ENCODE measurements around the gene DMRTA2.

The DMRTA2 gene

GRCh38 chr1:50427818-50428779 is 4.9 kb upstream of the DMRTA2 start:
- TF ChIP-seq CTCF (conservative IDR thresholded peaks at IDR 0.05; ENCODE audit: low read depth, low read length) = no peak
- no peak for DNase-seq (ENCODE audit: low read depth)
- no peak overlapping the region for H3K4me3 ChIP-seq (ENCODE audit: low read length)

DNA sequence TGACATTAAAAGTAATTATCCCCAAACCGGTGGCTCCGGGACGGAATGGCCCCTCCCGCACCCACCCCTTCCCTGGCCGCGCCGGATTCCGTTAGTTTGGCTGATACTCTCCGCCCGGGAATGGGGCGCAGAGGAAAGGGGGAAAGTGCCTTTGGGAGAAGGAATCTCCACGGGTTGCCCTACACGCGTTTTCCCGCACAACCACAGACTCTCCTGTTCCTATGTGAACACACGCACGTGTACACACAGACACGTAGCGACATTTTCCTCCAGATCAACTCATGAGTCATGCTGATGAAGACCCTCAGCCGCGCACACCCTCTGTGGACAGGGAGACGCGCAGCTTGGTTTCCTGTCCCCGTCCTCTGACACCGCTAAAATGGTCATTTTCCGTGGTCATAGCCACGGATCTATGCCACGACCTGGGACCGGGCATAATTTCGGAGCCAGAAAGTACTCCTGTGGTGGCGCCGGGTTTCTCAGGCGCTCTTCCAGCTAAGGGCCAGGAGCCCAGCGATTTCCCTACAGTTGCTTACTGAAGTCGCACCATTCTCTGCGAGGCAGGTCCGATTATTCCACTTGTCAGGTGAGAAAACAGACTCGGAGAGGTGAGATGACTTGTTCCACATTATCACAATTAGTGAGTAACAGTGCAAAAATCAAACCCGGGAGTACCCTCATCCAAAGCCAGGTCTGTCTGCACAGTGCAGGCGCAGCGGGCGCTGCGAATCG is 4.0 kb upstream of the DMRTA2 start:
- no peak for TF ChIP-seq CTCF (conservative IDR thresholded peaks at IDR 0.05; ENCODE audit: low read depth, low read length)
- no peak for DNase-seq (ENCODE audit: low read depth)
- no peak overlapping the region for H3K4me3 ChIP-seq (ENCODE audit: low read length)

DNA sequence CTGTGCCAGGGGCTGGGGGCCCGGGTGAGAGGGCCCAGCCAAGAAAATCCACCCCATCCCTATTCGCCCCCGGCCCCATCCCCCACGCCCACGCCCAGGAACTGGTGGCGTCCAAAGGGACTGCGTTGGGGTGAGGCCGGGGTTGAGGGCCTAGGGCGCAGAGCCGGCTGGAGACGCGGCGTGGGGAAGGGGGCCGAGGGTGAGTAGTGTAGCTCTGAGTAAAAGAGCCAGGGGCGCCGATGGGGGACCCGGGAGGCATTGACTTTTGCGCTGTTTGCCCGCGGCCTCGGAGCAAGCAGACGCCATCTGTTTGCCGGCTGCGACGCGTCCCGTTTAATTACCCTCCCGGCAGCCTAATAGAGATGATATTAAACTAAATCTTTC is 3.5 kb upstream of the DMRTA2 start:
- TF ChIP-seq CTCF (conservative IDR thresholded peaks at IDR 0.05; ENCODE audit: low read depth, low read length) = no peak

GRCh38 chr1:50426108-50426700 is 3.0 kb upstream of the DMRTA2 start:
- no peak overlapping the region for H3K4me3 ChIP-seq (ENCODE audit: low read length)
- TF ChIP-seq CTCF (conservative IDR thresholded peaks at IDR 0.05; ENCODE audit: low read depth, low read length) = no peak
- no peak for DNase-seq (ENCODE audit: low read depth)

More for the DNA sequence above, 3.5 kb upstream of the DMRTA2 start:
- no peak overlapping the region for H3K4me3 ChIP-seq (ENCODE audit: low read length)
- DNase-seq (ENCODE audit: low read depth) = no peak

GRCh38 chr1:50425376-50426107 is 2.3 kb upstream of the DMRTA2 start:
- H3K4me3 ChIP-seq (ENCODE audit: low read length) = no peak overlapping the region

More at GRCh38 chr1:50425376-50426107, 2.3 kb upstream of the DMRTA2 start:
- no peak for DNase-seq (ENCODE audit: low read depth)
- TF ChIP-seq CTCF (conservative IDR thresholded peaks at IDR 0.05; ENCODE audit: low read depth, low read length) = no peak

Measured in retinal pigment epithelial cell (primary cell).